HG02623 (cell line): Measurements from ENCODE around the gene FAM107B.
"Not testable (repeated sequence)": the region's sequence is repeated elsewhere in the genome, so short reads cannot be mapped to it uniquely, and the experiment has no call there.

Experiments used
- ATAC-seq: cut with Tn5 transposase; IDR thresholded peaks from one replicate; pipeline ENCODE4 v1.9.1; 2021; ENCODE audit warnings: moderate library complexity; ENCODE audit not compliant: unreplicated experiment

Gene FAM107B

DNA sequence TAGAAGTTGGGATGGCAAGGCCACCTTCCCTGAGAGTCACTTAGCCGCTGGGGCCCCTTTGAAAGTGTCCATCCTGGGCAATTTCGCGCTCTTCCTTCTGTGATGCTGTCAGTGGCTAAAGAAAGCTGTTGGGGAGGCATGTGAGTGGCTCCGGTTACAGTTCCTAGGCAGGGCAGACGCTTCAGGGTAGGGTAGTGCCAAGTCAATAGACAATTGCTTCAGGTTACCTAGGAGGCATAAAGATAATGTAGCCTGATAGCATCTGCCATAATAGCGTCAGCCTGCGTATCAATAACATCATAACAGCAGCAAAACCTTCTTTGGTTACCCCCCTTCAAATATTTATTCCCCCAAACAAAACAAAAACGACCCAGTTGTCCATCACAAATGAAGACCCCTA lies at the start of gene FAM107B:
FAM107B (minus strand) TSS at position 101 of the 400 bp plus-strand sequence. CDS start 234 bp downstream, outside the sequence.
- ATAC-seq: no peak

DNA sequence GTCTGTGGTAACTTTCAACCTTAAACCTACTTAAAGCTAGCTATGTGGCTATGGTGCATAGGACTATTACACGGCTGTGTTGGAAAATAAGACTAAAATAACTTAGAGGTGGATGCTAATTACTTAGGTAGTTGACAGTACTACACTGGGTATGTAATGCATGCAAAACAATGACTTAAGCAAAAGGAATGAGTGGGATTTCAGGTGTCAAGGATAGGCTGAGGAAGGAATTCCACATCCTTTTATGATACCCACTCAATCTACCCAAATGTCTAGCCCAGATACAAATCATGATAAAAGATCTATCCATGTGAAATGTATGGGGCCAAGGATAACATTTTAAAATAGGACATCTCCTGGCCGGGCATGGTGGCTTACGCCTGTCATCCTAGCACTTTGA lies 49.3 kb upstream of the FAM107B start:
- no peak for ATAC-seq

- no peak for ATAC-seq
Observed at GRCh38 chr10:14822879-14823755, 48.4 kb upstream of the FAM107B start.

DNA sequence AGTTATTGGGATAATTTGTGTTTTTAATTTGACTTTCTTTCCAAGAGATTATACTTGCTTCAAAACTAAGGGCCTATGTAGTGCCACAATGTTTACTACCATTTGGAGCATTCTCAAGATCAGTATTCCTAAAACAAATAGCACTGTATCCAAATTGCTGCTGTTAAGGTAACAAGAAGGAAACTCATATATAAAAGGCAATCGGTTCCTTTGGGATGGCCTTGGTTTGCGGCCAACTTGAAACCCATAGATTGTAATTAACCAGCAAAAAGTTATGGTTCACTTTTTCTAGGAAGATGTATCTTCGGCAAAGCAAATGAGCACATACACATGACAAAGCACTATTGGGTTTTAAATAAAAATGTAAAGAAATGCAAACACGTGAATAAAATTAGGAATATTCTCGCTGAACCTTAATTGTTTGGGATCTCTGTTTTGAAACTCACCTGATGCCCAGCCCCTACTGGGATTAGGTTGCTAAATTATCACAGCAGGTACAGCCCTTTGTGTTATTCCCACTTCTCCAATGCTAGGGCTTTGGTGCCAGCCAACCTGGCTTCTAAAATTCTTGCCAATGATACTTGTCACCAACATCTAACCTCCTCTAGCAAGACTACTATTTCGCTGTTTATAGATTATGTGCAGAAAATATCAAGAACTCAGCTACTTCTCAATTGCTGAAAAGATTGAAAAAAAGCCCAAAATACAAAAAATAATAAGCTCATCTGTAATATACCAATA lies 47.1 kb upstream of the FAM107B start:
- no peak for ATAC-seq

- no peak for ATAC-seq
Observed at GRCh38 chr10:14820775-14821154, 46.1 kb upstream of the FAM107B start.

DNA sequence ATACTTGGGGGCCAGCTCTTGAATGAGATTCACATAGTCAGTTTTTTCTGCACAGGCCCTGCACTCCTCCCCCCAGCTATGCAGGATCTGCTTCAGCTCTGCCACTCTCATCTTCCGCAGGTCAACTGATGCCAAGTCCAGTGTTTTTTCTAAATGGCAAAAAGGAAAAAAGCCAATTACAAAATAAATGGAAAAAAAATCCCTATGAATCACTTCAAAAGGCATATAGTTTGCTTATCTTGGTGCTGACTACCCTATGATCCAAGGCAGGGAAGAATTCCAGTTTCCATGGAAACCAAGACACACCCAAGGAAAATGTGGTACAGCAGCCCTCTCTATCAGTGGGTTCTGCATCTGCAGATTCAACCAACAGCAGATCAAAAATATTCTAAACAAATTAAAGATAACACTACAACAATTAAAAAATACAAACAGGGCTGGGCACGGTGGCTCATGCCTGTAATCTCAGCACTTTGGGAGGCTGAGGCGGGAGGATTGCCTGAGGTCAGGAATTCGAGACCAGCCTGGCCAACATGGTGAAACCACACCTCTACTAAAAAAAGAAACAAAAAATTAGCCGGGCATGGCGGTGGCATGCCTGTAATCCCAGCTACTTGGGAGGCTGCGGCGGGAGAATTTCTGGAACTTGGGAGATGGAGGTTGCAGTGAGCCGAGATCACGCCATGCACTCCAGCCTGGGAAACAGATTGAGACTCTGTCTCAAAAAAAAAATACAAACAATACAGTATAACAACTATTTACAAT lies 45.5 kb upstream of the FAM107B start:
- no peak for ATAC-seq

- ATAC-seq: not testable (repeated sequence)
Observed at GRCh38 chr10:14816717-14817116, 42.0 kb upstream of the FAM107B start.

GRCh38 chr10:14815681-14816080 lies 41.0 kb upstream of the FAM107B start:
- no peak for ATAC-seq

GRCh38 chr10:14812271-14812670 lies 37.6 kb upstream of the FAM107B start:
- no peak for ATAC-seq

DNA sequence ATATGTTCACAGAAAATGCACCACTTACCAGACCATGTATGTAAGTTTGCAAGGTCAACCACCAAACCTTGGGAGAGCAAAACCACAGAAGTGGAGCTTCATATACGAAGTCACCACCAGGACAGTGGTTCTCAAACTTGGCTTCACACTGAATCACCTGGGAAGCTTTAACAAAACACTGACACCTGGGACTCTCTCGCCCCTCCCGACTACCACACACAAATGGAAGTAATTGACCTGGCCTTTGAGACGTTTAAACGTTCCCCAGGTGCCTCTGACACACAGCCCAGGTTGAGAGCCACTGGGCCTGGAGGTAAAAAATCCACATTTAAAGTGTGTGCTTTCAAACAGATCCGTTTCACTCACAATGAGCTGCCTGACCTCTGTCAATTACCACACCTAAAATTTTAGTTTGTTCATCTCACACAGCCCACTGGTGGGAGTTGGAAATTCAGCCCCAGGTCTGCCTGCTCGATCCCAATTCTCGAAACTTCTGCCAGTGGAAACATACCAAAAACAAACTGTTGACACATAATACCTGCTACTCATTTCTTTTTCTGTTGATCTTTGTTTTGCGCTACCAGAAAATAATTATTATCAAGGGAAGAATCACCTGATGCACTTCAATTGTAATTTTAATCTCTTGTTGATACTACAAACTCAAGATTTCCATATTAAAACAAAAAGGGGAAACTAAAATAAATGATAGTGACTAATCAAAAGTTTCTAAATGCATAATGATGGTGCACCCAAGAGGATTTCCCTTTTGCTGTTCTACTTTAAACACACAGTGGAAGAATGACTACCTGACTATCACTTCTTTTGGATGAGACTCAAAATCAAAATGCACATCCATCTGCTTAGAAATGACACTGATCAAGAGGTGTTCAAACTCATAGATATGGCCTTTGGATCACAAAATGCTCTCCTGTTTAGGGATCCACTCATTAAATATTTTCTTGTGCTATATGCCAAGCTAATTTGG lies 36.6 kb upstream of the FAM107B start:
- no peak for ATAC-seq

GRCh38 chr10:14806318-14806717 lies 31.6 kb upstream of the FAM107B start:
- no peak for ATAC-seq

DNA sequence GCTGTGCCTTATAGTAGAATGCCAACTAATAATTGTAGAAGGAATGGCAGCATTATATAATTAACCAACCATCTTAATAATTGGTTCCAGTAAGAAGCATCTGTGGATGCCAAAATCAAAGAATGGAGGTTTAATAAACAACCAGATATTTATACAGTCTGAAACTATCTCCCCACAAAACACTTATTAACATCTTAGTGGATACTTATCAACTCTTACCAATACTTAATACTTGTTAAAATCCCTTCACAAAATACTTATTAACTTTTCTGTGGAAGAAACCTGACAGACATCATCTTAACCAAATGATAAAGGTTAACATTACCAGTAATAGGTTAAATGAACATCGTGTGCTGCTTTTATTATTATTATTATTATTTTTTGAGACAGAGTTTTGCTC lies 29.1 kb upstream of the FAM107B start:
- ATAC-seq: no peak

DNA sequence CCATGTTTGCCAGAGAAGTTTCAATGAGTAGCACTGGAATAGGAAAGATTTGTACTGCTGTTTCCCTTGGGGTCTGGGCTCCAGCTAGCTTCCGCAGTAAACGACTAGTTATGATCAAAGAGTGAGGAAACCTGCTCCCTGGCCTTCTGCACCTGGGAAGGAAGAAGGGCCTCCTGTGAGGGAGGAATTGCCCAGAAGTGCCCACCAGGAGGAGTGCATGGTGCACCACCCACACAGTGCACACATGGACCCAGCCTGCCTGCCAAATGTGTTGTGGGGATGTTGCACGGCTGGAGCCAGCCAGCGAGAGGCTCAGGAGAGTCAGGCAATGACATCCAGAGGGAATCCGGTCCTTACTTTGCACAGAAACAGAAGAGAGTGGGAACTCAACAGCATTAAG lies 27.0 kb upstream of the FAM107B start:
- no peak for ATAC-seq

GRCh38 chr10:14800397-14800796 lies 25.7 kb upstream of the FAM107B start:
- no peak for ATAC-seq

DNA sequence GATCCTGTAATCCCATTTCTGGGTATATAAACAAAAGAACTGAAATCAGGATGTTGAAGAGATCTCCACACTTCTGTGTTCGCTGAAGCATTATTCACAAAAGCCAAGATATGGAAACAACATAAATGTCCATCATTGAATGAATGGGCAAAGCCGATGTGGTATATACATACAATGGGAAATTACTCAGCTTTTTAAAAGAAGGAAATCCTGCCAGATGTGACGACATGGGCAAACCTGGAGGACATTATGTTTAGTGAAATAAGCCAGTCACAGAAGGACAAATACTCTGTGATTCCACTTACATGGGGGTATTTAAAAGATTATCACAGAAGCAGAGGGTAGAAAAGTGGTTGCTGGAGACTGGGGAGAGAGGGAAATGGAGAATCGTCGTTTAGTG lies 23.9 kb upstream of the FAM107B start:
- no peak for ATAC-seq

GRCh38 chr10:14787938-14788337 lies 13.2 kb upstream of the FAM107B start:
- ATAC-seq: no peak

GRCh38 chr10:14784459-14785055 lies 9.9 kb upstream of the FAM107B start:
- no peak for ATAC-seq

DNA sequence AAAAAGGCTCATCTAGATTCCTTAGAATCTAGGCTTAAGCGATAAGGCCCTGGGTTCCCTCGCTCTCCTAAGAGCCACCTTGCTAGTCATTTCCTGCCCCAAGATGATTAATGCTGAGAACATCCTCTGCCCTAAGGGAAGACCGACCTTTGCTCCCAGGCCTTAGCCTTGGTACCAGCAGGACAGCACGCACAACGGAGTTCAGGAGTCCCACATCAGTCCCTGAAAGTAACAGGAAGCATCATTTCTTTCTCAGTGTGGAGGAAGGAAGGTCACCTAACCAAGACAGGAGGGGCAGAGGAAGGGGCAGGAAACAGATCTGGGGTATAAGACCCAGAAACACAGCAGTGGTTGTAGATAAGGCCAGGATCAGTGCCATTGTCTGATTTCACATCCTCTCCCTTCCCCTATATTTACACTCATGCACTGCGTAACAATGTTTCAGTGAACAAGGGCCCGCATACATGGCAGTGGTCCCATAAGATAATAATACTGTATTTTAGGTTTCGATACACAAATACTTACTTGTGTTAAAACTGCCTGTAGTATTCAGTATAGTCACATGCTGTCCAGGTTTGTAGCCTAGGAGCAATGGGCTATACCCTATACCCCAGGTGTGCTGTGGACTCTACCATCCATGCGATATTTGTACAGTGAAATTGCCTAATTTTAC lies 8.1 kb upstream of the FAM107B start:
- ATAC-seq: no peak

- ATAC-seq: no peak
Observed at GRCh38 chr10:14781763-14782162, 7.1 kb upstream of the FAM107B start.
